IPS-NIHi11 (cell line): ENCODE measurements around the gene SH3TC2.
A peak's percentile ranks its signal among the peaks of the same experiment; 100 is the strongest.

ENCODE experiments used
- DNase-seq: peaks from one replicate; pipeline ENCODE4 v3.0.0; 2012; ENCODE audit warnings: mixed read lengths, low spot score

The SH3TC2 gene

DNA sequence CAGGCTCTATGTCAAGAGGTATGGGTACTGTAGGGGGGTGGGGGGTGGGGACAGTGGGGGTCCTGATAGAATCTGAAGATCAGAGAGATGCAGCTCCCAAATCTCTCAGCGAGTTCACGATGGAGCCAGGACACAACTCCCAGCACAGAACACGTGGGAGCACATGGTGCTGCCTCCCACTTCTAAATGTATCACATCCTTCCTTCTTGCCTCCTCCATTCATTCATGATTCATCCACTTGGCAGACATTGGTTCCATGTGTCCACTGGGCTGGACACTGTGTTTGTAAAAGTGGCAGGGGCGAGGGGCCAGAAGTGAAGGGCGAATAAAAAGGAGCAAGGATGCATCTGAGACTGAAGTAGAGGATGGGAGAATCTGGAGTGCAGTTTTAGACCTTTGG is 33.9 kb downstream of the SH3TC2 start:
- no peak for DNase-seq

DNA sequence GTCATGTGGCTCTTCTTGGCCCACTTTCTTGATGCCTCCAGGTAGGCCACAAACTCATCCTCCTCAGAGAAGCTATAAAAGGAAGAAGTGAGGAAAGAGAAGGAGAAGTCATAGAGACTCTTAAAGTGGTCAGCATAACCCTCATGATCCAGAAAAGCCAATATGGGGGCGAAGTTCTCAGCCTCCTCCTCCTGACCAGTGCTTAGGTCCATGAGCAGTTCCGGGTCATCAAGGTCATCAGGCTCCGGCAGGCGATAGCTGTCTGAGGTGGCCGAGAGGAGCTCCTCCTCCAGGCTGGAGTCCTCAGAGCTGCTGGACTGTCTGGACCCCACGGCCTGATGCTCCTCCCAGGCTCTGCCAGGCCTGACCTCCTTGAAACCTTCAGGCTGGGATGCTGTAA is 34.7 kb downstream of the SH3TC2 start:
- DNase-seq = no peak

DNA sequence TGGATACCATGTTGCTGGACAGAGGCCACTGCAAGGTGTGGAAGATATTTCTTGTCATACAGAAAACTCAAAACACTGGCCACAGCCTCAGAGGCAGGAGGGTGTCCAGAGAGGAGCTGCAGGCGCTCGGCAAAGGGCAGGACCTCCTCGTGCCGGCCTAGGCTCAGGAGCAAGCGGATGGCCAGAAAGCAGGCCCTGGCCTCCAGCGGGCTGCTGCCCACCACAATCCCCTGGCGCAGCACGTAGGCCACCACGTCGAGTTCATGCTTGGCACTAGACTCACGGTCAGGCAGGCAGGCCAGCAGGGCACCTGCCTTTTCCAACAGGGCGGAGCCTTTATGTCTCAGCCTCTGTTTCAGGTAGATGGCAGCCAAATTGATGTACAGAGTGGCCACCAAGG is 35.2 kb downstream of the SH3TC2 start:
- no peak for DNase-seq

DNA sequence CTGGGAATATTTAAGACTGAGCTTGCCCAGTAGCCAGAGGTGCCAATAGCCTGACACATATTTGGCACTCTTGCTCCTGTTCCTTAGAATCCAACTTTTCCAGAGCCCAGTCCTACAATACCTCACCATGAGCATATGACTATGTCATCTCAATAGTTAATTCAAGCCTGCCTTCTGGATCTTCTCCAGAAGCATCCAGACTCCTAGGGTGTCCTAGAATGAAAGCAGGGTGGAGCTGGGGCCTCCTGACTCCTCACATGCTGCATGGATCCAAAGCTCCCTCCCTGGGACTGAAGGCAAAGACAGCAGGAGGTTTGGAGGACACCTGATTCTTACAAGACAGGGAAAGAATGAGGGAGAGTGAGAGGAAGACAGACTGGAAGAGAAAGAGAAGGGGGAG is 37.9 kb downstream of the SH3TC2 start:
- DNase-seq = no peak

DNA sequence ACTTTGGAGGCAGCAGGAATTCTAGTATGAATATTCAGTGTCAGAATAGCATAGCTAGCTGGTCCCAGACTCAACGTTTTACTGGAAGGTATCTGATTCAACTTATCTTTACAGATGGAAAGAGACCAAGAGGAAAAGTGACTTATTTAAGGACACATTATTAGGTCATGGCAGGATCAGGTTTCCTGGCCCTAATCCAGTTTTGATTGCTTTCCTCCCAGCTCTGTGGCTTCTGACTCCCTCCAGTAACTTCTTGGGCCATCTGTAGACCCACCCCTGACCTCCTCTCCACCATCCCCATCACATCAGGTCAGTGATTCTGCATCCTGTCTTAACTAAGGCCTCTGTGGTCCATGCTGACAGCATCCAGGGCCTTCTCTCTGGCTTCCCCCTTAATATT is 38.4 kb downstream of the SH3TC2 start:
- DNase-seq = no peak

DNA sequence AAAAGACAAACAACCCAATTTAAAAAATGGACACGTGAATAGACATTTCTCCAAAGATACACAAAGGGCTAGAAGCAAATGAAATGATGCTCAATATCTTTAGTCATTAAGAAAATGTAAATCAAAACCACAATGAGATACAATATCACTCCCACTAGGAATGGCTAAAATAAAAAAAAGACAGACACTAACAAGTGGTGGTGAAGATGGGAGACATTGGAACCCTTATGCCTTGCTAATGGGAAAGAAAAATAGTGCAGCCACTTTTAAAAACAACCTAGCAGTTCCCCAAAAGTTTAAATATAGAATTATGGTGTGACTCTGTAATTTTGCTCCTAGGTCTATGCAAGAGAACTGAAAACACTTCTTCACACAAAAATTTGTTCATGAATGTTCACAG is 40.7 kb downstream of the SH3TC2 start:
- no peak for DNase-seq

DNA sequence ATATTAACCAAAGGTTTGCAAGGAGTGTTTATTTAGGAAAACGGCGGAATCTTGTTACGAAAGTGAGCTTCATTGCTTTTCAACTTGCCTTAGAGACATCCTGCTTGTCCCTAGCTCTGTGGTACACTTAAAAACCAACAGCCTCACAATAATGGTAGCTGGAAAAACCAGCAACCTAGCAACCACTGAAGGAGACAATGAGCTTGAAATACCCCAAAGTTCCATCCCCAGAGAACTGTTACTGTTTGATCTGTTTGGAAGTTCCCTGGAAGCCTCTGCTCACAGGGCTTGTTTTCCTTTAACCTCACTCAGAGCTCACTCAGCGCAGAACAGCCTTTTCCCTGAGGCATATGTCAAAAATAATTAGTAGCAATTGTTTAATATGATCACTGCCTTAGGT is 43.2 kb downstream of the SH3TC2 start:
- DNase-seq = no peak

DNA sequence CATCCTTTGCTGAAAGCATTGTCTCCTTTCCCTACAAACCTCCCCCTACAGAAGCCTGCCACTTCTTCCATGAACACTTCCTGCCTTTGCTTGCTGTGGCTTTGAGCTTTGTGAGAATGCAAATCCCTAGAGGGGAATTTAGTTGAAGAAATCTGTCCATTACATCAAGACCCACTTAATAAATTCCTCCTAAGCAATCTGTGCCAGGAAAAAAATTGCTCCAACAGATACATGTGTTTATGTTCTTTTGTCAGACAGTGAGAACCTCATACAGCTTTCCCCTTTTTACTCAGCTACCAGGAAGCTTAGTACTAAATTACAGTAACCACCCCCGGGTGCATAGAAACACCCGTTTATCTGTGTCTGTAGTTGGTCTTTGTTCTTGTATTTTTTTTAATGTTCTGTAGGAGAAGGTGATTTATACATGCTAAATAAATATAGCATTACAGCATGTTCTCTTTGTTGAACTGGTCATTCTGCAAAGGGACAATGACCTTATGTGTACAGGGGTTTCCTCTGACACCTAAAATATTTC is 43.9 kb downstream of the SH3TC2 start:
- no peak for DNase-seq

DNA sequence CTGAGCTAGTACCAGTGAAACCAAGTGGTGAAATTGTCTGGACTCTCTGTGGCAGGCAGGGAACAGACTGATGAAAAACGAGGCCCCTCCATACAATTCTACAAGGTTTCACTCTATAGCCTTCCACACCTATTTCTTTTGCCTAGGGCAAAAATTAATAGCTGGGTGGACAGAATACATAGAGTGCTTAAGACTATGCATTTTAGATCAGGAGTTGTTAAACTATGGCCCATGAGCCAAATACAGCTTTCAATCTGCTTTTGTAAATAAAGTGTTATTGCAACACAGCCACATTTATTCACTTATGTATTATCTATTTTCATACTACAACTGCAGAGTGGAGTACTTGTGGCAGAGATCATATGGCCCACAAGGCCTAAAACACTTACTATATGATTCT is 45.2 kb downstream of the SH3TC2 start:
- DNase-seq = no peak

DNA sequence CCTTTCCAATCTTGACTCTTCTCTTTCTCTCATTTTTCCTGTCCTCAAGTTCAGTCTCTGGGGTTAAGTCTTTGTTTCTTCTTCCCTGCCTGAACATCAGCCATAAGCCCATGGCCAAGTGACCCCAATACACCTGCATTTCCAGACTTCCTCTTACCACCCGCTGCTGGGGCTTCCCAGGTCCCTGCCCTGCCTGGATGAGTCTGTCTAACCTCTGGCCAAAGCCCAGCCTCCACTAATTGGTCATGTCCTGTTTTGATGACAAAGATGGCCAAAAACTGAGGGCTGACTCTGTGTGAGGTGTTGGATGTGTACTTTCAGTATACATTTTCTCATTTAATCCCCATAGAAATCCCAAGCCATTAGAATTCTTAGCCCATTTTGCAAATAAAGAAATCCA is 47.3 kb downstream of the SH3TC2 start:
- no peak for DNase-seq

DNA sequence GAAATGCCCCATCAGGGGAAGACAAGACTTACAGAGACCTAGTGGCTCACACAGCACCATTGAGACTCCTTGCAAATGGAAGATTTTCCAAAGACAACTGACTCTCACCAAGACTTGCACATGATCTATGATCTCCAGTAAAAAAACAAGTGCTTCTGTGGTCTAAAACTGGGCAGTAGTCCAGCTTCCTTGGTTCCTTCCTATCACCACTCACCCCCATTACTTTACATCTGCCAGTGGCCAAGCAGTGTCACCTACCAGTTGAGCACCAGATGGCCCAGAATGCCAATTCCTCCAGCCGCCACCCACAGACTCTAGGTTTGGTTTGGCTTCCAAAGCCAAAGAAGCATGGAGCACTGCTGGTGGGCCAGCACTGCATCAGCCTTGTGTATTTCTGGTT is 47.7 kb downstream of the SH3TC2 start:
- DNase-seq = no peak

DNA sequence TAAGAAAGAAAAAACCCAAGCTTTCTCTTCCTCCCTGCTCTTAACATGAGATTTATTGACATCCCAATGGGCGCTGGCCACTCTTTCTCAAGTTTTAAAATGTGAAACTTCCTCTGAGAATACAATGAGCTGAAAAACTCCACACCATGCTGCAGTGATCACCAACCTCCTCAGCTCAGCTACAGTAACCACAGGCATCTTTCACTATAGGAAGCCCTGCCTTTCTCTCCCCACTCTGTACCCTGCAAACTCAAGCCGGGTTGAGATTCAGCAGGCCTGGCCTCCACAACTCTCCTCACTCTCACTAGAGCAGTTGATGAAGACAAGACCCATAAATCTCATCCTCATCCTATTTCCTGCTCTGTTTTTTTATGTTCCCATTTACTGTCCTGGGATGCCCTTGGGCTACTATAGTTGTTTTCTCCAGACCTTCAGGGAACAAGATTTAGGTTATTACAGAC is 48.3 kb downstream of the SH3TC2 start:
- no peak for DNase-seq

DNA sequence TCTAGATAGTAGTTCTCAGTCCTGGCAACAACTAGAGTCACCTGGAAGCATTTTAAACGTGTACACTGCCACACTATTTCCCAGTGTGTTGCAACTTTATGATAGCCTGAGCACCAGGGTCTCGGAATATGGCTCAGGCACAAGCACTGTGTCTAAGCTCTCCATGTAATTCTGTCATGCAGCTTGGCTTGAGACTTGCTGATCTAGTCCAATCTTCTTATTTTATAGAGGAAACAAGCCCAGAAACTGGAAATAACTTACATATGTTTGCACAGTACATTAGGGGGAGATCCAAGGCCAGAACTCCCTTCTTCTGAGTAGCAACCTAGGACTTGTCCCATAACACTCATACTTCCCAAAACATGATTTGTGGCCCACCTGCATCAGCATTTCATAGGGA is 49.1 kb downstream of the SH3TC2 start:
- no peak for DNase-seq

DNA sequence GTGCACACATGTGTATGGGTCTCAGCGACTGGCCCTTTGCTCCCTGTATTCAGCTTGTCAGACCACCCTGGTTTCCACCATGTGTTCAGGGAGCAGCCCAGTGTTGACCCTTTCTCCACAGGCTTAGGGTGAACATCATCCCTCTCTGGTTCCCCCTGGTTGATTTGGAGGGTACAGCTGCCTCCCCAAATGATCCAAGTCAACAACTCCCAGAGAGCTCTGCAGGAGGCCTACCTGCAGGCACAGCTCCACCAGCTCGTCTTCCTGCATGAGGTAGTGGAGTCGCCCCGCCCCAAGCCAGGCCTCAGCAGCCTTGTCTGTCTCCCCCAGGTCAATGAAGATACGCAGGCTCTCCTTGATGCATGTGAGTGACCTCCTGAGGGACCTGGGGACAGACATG is 50.5 kb downstream of the SH3TC2 start:
- DNase-seq = no peak

DNA sequence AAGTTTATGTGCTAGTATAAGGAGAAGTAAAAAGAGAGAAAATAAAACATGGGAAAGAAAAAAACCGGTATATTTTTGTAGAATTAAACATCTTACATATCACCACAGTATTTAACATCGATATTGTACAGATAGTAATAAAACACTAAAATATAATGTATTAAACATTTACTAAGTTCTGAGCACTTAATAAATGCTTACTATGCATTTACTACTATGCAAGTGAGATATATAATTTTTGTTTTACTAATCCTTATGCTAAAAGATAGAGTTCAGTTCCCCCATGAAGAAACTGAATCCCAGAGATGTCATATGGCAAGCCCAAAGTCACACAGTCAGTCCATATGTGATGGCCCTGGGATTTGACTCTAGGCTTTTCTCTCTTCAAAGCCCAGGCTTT is 51.1 kb downstream of the SH3TC2 start:
- no peak for DNase-seq

DNA sequence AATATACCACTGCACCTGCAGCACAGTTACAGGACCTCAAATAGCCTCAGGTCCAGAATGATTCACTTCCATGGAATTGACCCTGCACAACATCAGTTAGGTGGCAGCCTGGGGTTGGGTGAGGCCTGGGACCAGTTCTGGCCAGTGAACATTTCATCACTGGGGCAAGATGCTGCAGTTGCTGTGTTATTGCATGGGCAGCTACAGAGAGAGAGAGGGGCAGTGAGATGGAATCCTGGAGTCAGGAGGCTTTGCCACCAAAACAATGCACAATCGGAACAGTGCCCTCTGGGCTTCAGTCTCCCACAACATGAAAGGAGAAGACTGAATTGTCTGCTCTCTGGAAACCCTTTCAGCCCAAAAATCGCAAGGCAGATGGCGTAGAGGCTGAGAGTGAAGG is 51.8 kb downstream of the SH3TC2 start:
- DNase-seq = no peak

DNA sequence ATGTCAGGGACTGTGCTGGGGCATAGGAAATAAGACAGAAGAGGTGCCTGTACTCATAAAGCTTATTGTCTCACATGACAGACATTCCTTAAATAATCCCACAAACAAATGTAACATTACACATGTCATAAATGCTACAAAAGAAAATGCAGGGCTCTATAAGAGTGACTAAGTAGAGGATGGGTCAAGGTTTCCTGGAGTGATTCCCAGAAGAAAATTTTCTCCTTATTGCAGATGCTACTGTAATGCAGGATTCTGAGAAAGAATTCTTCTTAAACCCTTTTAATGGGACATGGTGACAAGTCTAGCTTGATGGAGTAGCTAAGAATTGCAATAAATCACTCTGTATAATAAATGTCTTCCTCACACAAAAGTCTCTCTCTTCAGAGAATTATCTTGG is 55.7 kb downstream of the SH3TC2 start:
- DNase-seq = no peak

DNA sequence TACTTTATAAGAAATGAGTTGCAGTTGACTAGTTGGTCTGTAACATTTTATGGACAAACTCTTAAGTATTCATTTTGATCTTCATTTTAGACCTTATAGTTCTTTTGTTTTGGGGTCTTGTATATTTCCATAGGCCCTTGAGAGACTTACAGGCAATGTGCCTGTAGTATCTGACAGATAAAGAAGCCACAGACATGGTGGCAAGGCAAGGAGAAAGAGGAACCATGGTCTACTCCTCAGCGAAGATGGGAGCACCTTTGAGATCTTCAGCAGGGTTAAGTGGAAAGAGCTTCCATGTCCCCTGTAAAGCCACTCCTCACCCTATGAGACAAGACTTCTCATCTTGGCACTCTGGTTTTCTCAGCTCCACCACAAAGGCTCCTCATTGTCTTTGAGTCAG is 56.4 kb downstream of the SH3TC2 start:
- no peak for DNase-seq

DNA sequence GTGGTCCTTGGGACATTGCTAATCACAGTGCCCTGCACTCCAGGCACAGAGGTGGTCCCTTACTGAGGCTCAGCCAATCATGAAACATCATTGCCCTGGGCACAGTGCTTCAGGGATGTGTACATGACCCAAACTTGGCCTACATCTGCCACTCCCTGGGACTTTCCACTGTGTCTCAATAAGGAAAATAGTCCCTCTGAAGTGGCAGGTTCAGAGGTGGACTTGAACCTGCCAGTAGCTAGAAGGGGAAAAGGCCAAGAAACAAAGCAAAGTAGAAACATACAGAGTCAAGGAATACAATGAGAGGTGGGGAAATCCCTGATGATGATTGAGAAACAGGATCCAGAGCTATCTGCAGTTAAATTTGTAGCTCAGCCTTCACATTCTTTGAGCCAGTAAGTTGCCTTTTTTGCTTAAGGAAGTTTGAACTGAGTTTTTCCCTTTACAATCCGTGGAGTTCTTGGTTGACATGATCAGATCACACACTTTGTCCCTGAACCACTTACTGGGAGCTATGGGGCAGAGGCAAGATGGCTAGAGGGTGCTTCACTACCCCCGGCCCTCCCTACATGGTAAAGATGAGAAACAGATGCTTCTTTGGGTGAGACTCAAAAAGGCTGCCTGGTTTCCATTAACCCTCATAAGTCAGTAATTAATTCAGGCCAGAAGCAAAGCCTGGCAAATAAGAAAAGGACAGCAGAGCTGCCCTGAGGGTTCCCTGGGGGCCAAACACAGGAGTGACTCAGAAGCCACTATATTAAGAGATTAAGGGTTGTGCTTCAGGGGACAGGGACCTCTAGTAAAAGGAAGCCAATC is 57.6 kb downstream of the SH3TC2 start:
- DNase-seq = no peak

DNA sequence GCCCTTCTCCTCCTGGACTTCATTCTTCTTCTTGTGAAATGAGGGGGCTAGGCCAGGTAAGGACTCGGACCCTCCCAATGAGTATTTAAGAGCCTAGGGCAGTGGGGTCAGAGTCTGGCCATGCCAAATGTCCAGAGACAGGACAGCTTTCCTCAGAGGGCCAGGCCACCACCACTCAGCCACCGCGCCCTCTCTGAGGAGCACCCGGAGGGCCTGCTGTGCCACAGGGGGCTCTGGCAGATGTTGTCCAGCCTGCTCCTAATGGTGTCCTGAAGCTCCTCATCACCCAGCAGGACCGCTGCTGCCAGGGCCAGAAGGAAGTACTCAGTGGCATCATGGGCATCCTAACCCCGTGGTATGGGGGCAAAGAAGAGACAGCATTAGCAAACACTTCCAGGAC is 58.3 kb downstream of the SH3TC2 start:
- no peak for DNase-seq

DNA sequence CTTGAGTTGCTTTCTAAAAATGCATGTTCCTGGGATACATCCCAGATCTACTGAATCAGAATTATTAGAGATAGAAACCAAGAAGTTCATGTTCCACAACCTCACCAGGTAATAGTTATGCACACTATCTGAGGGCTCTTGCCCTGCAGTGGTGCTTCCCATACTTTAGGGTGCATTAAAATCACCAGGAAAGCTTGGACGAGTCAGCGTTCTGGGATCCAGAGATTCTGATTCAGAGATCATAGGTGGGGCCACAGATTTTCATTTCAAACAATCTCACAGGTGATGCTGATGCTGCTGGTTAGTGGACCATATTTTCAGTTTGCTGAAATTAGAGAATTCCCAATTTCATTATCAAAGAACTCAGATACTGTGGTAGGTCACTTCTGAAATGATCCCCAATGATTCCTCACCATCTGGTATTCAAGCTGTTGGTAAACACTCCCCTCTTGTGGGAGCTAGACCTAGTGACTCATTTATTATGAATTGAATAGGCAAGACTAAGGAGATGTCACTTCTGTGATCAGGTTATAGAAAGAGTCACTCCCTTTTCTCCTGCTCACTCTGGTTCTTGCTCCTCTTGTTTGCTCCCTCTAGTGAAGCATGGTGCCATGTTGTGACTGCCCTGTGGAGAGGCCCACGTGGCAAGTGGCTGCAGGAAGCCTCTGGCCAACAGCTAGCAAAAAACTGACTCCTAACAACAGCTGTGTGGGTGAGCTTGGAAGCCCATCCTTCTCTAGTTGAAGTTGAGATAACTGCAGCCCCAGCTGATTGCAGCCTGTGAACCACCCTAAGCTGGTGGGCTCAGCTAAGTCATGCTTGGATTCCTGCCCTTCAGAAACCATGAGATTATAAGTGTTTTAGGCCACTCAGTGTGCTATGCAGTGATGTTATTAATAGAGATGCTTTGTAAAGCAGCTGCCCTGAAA is 59.8 kb downstream of the SH3TC2 start:
- no peak for DNase-seq

DNA sequence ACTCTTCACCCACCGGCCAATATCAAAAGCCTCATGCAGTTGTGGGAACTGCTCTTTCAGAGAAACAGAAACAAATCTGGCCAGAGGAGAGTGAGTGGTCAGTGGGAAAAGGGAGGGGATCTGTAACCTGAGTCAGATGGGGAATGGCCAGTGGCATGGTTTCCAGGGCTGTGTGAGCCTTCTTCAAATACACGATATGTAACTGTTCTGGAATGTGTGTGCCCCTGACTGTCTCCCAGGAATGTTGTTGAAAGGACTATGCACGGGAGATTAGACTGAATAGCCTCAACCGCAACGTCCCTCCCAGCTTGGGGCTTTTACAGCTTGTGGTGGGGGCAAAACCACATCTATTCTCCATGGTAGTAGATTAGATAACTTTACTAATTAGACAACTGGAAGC is 60.8 kb downstream of the SH3TC2 start:
- DNase-seq = peak; percentile 68

DNA sequence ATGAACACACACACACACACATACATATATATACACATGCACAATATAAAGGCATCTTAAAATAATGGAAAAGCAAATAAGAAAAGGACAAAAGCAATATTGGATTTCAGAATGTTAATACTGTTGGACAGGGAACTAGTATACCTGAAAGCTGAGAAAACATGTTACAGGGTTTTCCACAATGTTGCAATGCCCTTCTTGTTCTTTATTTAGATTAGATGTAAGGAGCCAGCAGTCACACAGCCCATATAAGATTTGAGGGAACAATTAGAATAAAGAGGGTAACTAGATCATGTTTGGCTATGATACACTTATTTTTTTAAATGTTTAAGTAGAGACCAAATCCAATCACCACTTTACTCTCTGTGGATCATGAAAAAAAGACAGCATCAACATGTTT is 61.7 kb downstream of the SH3TC2 start:
- no peak for DNase-seq
